Adrenal gland (tissue), 5 donors: ENCODE data around the gene KAT6B.

Experiments
- CTCF ChIP-seq, 6 experiments: fragments of 450-650 bp in 4 of 6; fragments of 200-600 bp in 2 of 6; sonication (generic) in 1 of 6; IDR thresholded peaks; 1 replicate in 5 of 6; 2 replicates in 1 of 6; pipeline versions ENCODE4 v1.5.1 to v1.8.0; 2016 to 2021; ENCODE audit warnings: antibody characterized with exemption in 6 of 6, mild to moderate bottlenecking in 2 of 6, moderate library complexity in 1 of 6
- POLR2A ChIP-seq, 2 donors: fragments of 450-650 bp; IDR thresholded peaks; one replicate each; pipeline ENCODE4 v1.6.1; 2017; ENCODE audit warnings: antibody characterized with exemption in 2 of 2, mild to moderate bottlenecking in 2 of 2, moderate library complexity in 1 of 2
- donor health status: DM: no; HTN: no; CAD: no.

DNA sequence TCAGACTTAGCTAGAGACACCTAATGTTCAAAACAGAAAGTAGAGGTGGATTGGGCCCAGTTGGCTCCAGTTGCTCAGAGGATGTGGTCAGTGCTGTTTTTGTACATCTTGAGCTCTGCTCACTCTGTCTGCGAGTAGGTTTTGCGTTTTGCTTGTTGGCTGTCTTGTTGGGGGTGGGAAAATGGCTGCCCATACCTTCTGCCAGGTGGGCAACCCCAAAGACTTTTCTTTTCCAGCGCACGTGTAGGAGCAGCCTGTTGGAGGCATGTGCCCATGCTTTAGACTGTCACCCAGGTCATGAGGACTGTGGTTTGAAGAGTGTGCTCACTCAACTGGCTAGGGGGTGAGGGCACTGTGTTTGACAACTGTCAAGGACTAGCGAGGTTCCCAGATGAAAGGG is 73.9 kb downstream of the KAT6B start:
- TF ChIP-seq CTCF (IDR thresholded peaks at IDR 0.05) (no peak), POLR2A (IDR thresholded peaks at IDR 0.05) (no peak)
